GM18867 (cell line): ENCODE results near the gene FOXC1.

ENCODE experiments used
- ATAC-seq: cut with Tn5 transposase; IDR thresholded peaks from one replicate; pipeline ENCODE4 v1.9.1; 2021; ENCODE audit warnings: mild to moderate bottlenecking, moderate library complexity; ENCODE audit not compliant: unreplicated experiment

Gene FOXC1

GRCh38 chr6:1622851-1623768 is 13.4 kb downstream of the FOXC1 start:
- no peak for ATAC-seq

GRCh38 chr6:1623769-1624057 is 14.0 kb downstream of the FOXC1 start:
- no peak for ATAC-seq

GRCh38 chr6:1624058-1624850 is 14.5 kb downstream of the FOXC1 start:
- peak; percentile 65 for ATAC-seq

- ATAC-seq = peak; percentile 36
These were observed 15.4 kb downstream of the FOXC1 start for GRCh38 chr6:1624851-1625781.

GRCh38 chr6:1625794-1626435 is 16.2 kb downstream of the FOXC1 start:
- ATAC-seq = no peak

GRCh38 chr6:1626481-1626880 is 16.8 kb downstream of the FOXC1 start:
- no peak for ATAC-seq

- ATAC-seq = no peak
These were observed 18.3 kb downstream of the FOXC1 start for GRCh38 chr6:1627827-1628560.

- ATAC-seq = no peak
These were observed 19.6 kb downstream of the FOXC1 start for GRCh38 chr6:1629316-1629715.

GRCh38 chr6:1630212-1630770 is 20.6 kb downstream of the FOXC1 start:
- no peak for ATAC-seq

- no peak for ATAC-seq
These were observed 21.1 kb downstream of the FOXC1 start for GRCh38 chr6:1630771-1631217.

- ATAC-seq = no peak
These were observed 21.5 kb downstream of the FOXC1 start for GRCh38 chr6:1631251-1631650.

- no peak for ATAC-seq
These were observed 23.8 kb downstream of the FOXC1 start for GRCh38 chr6:1633366-1634021.

GRCh38 chr6:1634081-1634480 is 24.4 kb downstream of the FOXC1 start:
- no peak for ATAC-seq

GRCh38 chr6:1635305-1636010 is 25.7 kb downstream of the FOXC1 start:
- ATAC-seq = no peak

GRCh38 chr6:1636272-1636825 is 26.6 kb downstream of the FOXC1 start:
- no peak for ATAC-seq

GRCh38 chr6:1636971-1637871 is 27.5 kb downstream of the FOXC1 start:
- ATAC-seq = no peak

GRCh38 chr6:1639430-1639829 is 29.7 kb downstream of the FOXC1 start:
- ATAC-seq = no peak
